DMS53 (cell line): ENCODE measurements around the gene NRG3.

Experiments
- DNase-seq: peaks from one replicate; lab custom pipeline; 2025; lab: John Stamatoyannopoulos, UW

Gene NRG3

GRCh38 chr10:82282782-82283456, 407.9 kb downstream of the NRG3 start:
- peak; percentile 86 for DNase-seq

- no peak for DNase-seq
Measured at GRCh38 chr10:82284180-82284579, 409.2 kb downstream of the NRG3 start.

GRCh38 chr10:82288461-82288881, 413.5 kb downstream of the NRG3 start:
- DNase-seq, result no peak

GRCh38 chr10:82289945-82290344, 415.0 kb downstream of the NRG3 start:
- DNase-seq, result no peak

- no peak for DNase-seq
Measured at GRCh38 chr10:82294874-82295378, 419.9 kb downstream of the NRG3 start.

GRCh38 chr10:82308641-82309040, 433.6 kb downstream of the NRG3 start:
- no peak for DNase-seq

GRCh38 chr10:82310839-82311238, 435.8 kb downstream of the NRG3 start:
- DNase-seq, result no peak

- DNase-seq, result no peak
Measured at GRCh38 chr10:82313401-82313800, 438.4 kb downstream of the NRG3 start.

GRCh38 chr10:82318534-82318933, 443.5 kb downstream of the NRG3 start:
- peak; percentile 33 for DNase-seq

- DNase-seq, result peak; percentile 30
Measured at GRCh38 chr10:82319074-82319473, 444.1 kb downstream of the NRG3 start.

GRCh38 chr10:82319562-82319961, 444.6 kb downstream of the NRG3 start:
- peak; percentile 34 for DNase-seq

- DNase-seq, result no peak
Measured at GRCh38 chr10:82321724-82322123, 446.7 kb downstream of the NRG3 start.

GRCh38 chr10:82331716-82332115, 456.7 kb downstream of the NRG3 start:
- DNase-seq, result no peak

GRCh38 chr10:82335831-82336230, 460.8 kb downstream of the NRG3 start:
- no peak for DNase-seq

- no peak for DNase-seq
Measured at GRCh38 chr10:82340166-82340565, 465.2 kb downstream of the NRG3 start.

GRCh38 chr10:82349590-82349989, 474.6 kb downstream of the NRG3 start:
- DNase-seq, result peak; percentile 35

- DNase-seq, result no peak
Measured at GRCh38 chr10:82353381-82353780, 478.4 kb downstream of the NRG3 start.

- no peak for DNase-seq
Measured at GRCh38 chr10:82358486-82359099, 483.6 kb downstream of the NRG3 start.

GRCh38 chr10:82361256-82361655, 486.3 kb downstream of the NRG3 start:
- no peak for DNase-seq

- DNase-seq, result peak; percentile 71
Measured at GRCh38 chr10:82377608-82378007, 502.6 kb downstream of the NRG3 start.

- peak; percentile 57 for DNase-seq
Measured at GRCh38 chr10:82378146-82378545, 503.2 kb downstream of the NRG3 start.

- no peak for DNase-seq
Measured at GRCh38 chr10:82383350-82383749, 508.4 kb downstream of the NRG3 start.

- peak; percentile 82 for DNase-seq
Measured at GRCh38 chr10:82390866-82391658, 516.1 kb downstream of the NRG3 start.
